Measurements from ENCODE around the gene LCP1.
"Not testable (repeated sequence)": the region's sequence is repeated elsewhere in the genome, so short reads cannot be mapped to it uniquely, and the experiment has no call there.

The LCP1 gene

GRCh38 chr13:46181840-46182490, at the start of gene LCP1:
LCP1 (minus strand) TSS chr13:46182177; CDS start chr13:46159662, 22,515 bp downstream.
- DNase-seq (ENCODE audit: low spot score in 2 of 2): peak; percentile 46 to 85
- H3K4me1 Mint-ChIP-seq: peaks cover 43% of the 10 kb centered on the region

GRCh38 chr13:46229251-46229650, 47.3 kb upstream of the LCP1 start:
- Mint-ChIP-seq H3K27me3 (peaks cover 6% of the 10 kb centered on the region), H3K36me3 (peaks cover 10% of the 10 kb centered on the region), H3K4me1 (no peaks in the 10 kb centered on the region), H3K9me3 (peaks cover 12% of the 10 kb centered on the region), H3K27ac (no peak overlapping the region), H3K4me3 (no peak overlapping the region)
- DNase-seq (ENCODE audit: low spot score in 2 of 2) (no peak), ATAC-seq (ENCODE audit: low read depth) (no peak)

More at GRCh38 chr13:46181840-46182490, at the start of gene LCP1:
- Mint-ChIP-seq H3K9me3 (no peaks in the 10 kb centered on the region), H3K36me3 (peaks cover 6% of the 10 kb centered on the region), H3K27ac (peak within 1 kb of the TSS; percentile 93), H3K4me3 (peak within 1 kb of the TSS; percentile 96), H3K27me3 (no peaks in the 10 kb centered on the region)
- peak; percentile 74 for ATAC-seq (ENCODE audit: low read depth)

- H3K4me3 Mint-ChIP-seq; H3K27me3 Mint-ChIP-seq; ATAC-seq (ENCODE audit: low read depth); H3K4me1 Mint-ChIP-seq; DNase-seq (ENCODE audit: low spot score in 2 of 2); H3K36me3 Mint-ChIP-seq; H3K27ac Mint-ChIP-seq: not testable (repeated sequence)
- peaks cover 12% of the 10 kb centered on the region for H3K9me3 Mint-ChIP-seq
Observed at GRCh38 chr13:46220234-46220633, 38.3 kb upstream of the LCP1 start.

GRCh38 chr13:46214741-46215140, 32.8 kb upstream of the LCP1 start:
- H3K27ac Mint-ChIP-seq: not testable (repeated sequence)
- H3K27me3 Mint-ChIP-seq: peaks cover 13% of the 10 kb centered on the region

GRCh38 chr13:46213242-46213641, 31.3 kb upstream of the LCP1 start:
- DNase-seq (ENCODE audit: low spot score in 2 of 2) (no peak), ATAC-seq (ENCODE audit: low read depth) (no peak)
- Mint-ChIP-seq H3K4me1 (peaks cover 9% of the 10 kb centered on the region), H3K27me3 (peaks cover 8% of the 10 kb centered on the region), H3K4me3 (no peak overlapping the region), H3K27ac (peak overlapping the region; percentile 35), H3K9me3 (peaks cover 10% of the 10 kb centered on the region), H3K36me3 (no peaks in the 10 kb centered on the region)

More at GRCh38 chr13:46214741-46215140, 32.8 kb upstream of the LCP1 start:
- not testable (repeated sequence) for H3K4me1 Mint-ChIP-seq; H3K4me3 Mint-ChIP-seq; H3K36me3 Mint-ChIP-seq; H3K9me3 Mint-ChIP-seq; DNase-seq (ENCODE audit: low spot score in 2 of 2); ATAC-seq (ENCODE audit: low read depth)

GRCh38 chr13:46211483-46212351, 29.7 kb upstream of the LCP1 start, which contains the start of gene LRRC63:
LRRC63 (plus strand) TSS chr13:46211928; CDS start chr13:46213035, 1,107 bp downstream.
- Mint-ChIP-seq H3K9me3 (peaks cover 4% of the 10 kb centered on the region), H3K27me3 (peaks cover 4% of the 10 kb centered on the region), H3K36me3 (no peaks in the 10 kb centered on the region), H3K27ac (peak within 1 kb of the TSS; percentile 87), H3K4me1 (peaks cover 9% of the 10 kb centered on the region), H3K4me3 (peak within 1 kb of the TSS; percentile 93)
- peak; percentile 96 for ATAC-seq (ENCODE audit: low read depth)
- peak; percentile 55 to 60 for DNase-seq (ENCODE audit: low spot score in 2 of 2)

- Mint-ChIP-seq H3K4me1 (peaks cover 9% of the 10 kb centered on the region), H3K4me3 (peak overlapping the region; percentile 93), H3K36me3 (no peaks in the 10 kb centered on the region), H3K9me3 (peaks cover 2% of the 10 kb centered on the region), H3K27me3 (peaks cover 4% of the 10 kb centered on the region), H3K27ac (peak overlapping the region; percentile 87)
- DNase-seq (ENCODE audit: low spot score in 2 of 2) (peak in 1 of 2 donors; percentile 7), ATAC-seq (ENCODE audit: low read depth) (peak; percentile 53)
Observed at GRCh38 chr13:46211116-46211482, 29.1 kb upstream of the LCP1 start.

- Mint-ChIP-seq H3K27me3 (peaks cover 4% of the 10 kb centered on the region), H3K36me3 (no peaks in the 10 kb centered on the region), H3K4me3 (peak overlapping the region; percentile 93), H3K27ac (peak overlapping the region; percentile 87), H3K4me1 (peaks cover 9% of the 10 kb centered on the region), H3K9me3 (peaks cover 2% of the 10 kb centered on the region)
- DNase-seq (ENCODE audit: low spot score in 2 of 2) (no peak), ATAC-seq (ENCODE audit: low read depth) (no peak)
Observed at GRCh38 chr13:46210362-46211083, 28.5 kb upstream of the LCP1 start.

GRCh38 chr13:46207828-46208227, 25.9 kb upstream of the LCP1 start:
- Mint-ChIP-seq H3K36me3 (no peaks in the 10 kb centered on the region), H3K9me3 (no peaks in the 10 kb centered on the region), H3K4me1 (peaks cover 7% of the 10 kb centered on the region), H3K27me3 (peaks cover 2% of the 10 kb centered on the region), H3K27ac (no peak overlapping the region), H3K4me3 (no peak overlapping the region)
- DNase-seq (ENCODE audit: low spot score in 2 of 2) (no peak), ATAC-seq (ENCODE audit: low read depth) (no peak)

- Mint-ChIP-seq H3K4me1 (peaks cover 5% of the 10 kb centered on the region), H3K36me3 (no peaks in the 10 kb centered on the region), H3K27me3 (peaks cover 1% of the 10 kb centered on the region), H3K4me3 (no peak overlapping the region), H3K27ac (no peak overlapping the region), H3K9me3 (no peaks in the 10 kb centered on the region)
- ATAC-seq (ENCODE audit: low read depth): no peak
- DNase-seq (ENCODE audit: low spot score in 2 of 2): no peak
Observed at GRCh38 chr13:46206143-46206542, 24.2 kb upstream of the LCP1 start.

GRCh38 chr13:46202966-46203365, 21.0 kb upstream of the LCP1 start:
- Mint-ChIP-seq H3K4me1 (peaks cover 13% of the 10 kb centered on the region), H3K36me3 (no peaks in the 10 kb centered on the region), H3K4me3 (no peak overlapping the region), H3K9me3 (no peaks in the 10 kb centered on the region), H3K27me3 (no peaks in the 10 kb centered on the region), H3K27ac (no peak overlapping the region)
- ATAC-seq (ENCODE audit: low read depth) (no peak), DNase-seq (ENCODE audit: low spot score in 2 of 2) (no peak)

- Mint-ChIP-seq H3K9me3 (no peaks in the 10 kb centered on the region), H3K4me1 (peaks cover 13% of the 10 kb centered on the region), H3K36me3 (no peaks in the 10 kb centered on the region), H3K4me3 (no peak overlapping the region), H3K27ac (no peak overlapping the region), H3K27me3 (no peaks in the 10 kb centered on the region)
- ATAC-seq (ENCODE audit: low read depth) (no peak), DNase-seq (ENCODE audit: low spot score in 2 of 2) (no peak)
Observed at GRCh38 chr13:46202188-46202795, 20.3 kb upstream of the LCP1 start.

GRCh38 chr13:46198696-46199193, 16.8 kb upstream of the LCP1 start:
- ATAC-seq (ENCODE audit: low read depth): no peak
- Mint-ChIP-seq H3K27ac (no peak overlapping the region), H3K27me3 (no peaks in the 10 kb centered on the region), H3K9me3 (no peaks in the 10 kb centered on the region), H3K4me1 (peaks cover 13% of the 10 kb centered on the region), H3K4me3 (no peak overlapping the region), H3K36me3 (no peaks in the 10 kb centered on the region)
- DNase-seq (ENCODE audit: low spot score in 2 of 2): no peak

All from memory B cell (primary cell).